ENCODE measurements around the gene MAPK1. TPM values are rescaled to one million over a fixed set of nuclear protein-coding genes. Genes with fewer than 3 reads are reported as not detected.

The MAPK1 gene
- total and polyA plus RNA-seq, 11 donors, result 8.0 to 140 (median 105) TPM

- H3K4me1 ChIP-seq, result peaks cover 0 to 18% (median 8%) of the 10 kb centered on the region in 12 donors
- peak within 1 kb of the TSS; percentile 41 to 87 (median 74) for H3K27ac ChIP-seq
- no peaks in the 10 kb centered on the region for H3K9me3 ChIP-seq
- intact Hi-C loops (cut with DNase I), result loop anchor here in 5 of 10 donors (1.0 to 10.0 kb wide), 7 partner anchors 79 to 203 kb away; partner anchors contain the start of gene MAPK1 (in 3 of the 5)
- ATAC-seq (peak; percentile 94 to 99 (median 98)), DNase-seq (peak; percentile 97 to 99 (median 98))
- H3K27me3 ChIP-seq, result no peaks in the 10 kb centered on the region
- 0 to 1% (median 1%) methylated on average over 30 to 102 of the region's 102 CpGs for WGBS, 4 donors
- TF ChIP-seq CTCF (IDR thresholded peaks at IDR 0.05), result peak in 1 of 12 donors; percentile 4
- TF ChIP-seq POLR2A (IDR thresholded peaks at IDR 0.05), result peak; percentile 92 to 99
- H3K36me3 ChIP-seq, result no peaks in the 10 kb centered on the region
- peak within 1 kb of the TSS; percentile 42 to 87 (median 70) for H3K4me3 ChIP-seq
Measured at GRCh38 chr22:21735200-21736083, 132.0 kb downstream of the MAPK1 start, which contains the start of gene YPEL1. Gene YPEL1 (minus strand): TSS chr22:21735794. CDS start chr22:21710744, 25,050 bp downstream.

GRCh38 chr22:21734540-21735199, 132.8 kb downstream of the MAPK1 start:
- H3K36me3 ChIP-seq, result no peaks in the 10 kb centered on the region
- H3K27me3 ChIP-seq, result no peaks in the 10 kb centered on the region
- 14 to 19% (median 16%) methylated on average over 8 of the region's 8 CpGs for WGBS, 4 donors
- intact Hi-C loops (cut with DNase I), result loop anchor here in 5 of 10 donors (1.0 to 10.0 kb wide), 7 partner anchors 80 to 204 kb away; partner anchors contain the start of gene MAPK1 (in 3 of the 5)
- H3K4me1 ChIP-seq, result peaks cover 0 to 18% (median 8%) of the 10 kb centered on the region in 12 donors
- H3K4me3 ChIP-seq, result peak overlapping the region; percentile 41 to 87 (median 68)
- TF ChIP-seq POLR2A (IDR thresholded peaks at IDR 0.05), result no peak
- TF ChIP-seq CTCF (IDR thresholded peaks at IDR 0.05), result no peak
- H3K27ac ChIP-seq, result peak overlapping the region in 10 of 12 donors; percentile 65 to 85 (median 74)
- no peaks in the 10 kb centered on the region for H3K9me3 ChIP-seq
- DNase-seq, result no peak
- no peak for ATAC-seq

- no peaks in the 10 kb centered on the region for H3K9me3 ChIP-seq
- no peak overlapping the region for H3K27ac ChIP-seq
- TF ChIP-seq POLR2A (IDR thresholded peaks at IDR 0.05) (no peak), CTCF (IDR thresholded peaks at IDR 0.05) (no peak)
- WGBS, 4 donors, result 88 to 92% (median 90%) methylated on average over 5 of the region's 5 CpGs
- peaks cover 0 to 18% (median 8%) of the 10 kb centered on the region in 12 donors for H3K4me1 ChIP-seq
- H3K4me3 ChIP-seq, result no peak overlapping the region
- intact Hi-C loops (cut with DNase I), result loop anchor here in 2 of 10 donors (10.0 kb wide), 3 partner anchors 83 to 173 kb away; partner anchors contain the start of gene MAPK1 (in 1 of the 2)
- ATAC-seq, result no peak
- no peak for DNase-seq
- H3K36me3 ChIP-seq, result no peaks in the 10 kb centered on the region
- no peaks in the 10 kb centered on the region for H3K27me3 ChIP-seq
Measured at GRCh38 chr22:21731503-21731902, 135.9 kb downstream of the MAPK1 start.

Data from heart left ventricle (tissue), 16 donors.